Transverse colon (tissue), 4 donors: ENCODE results near the gene ERGIC1.

Source experiments
- POLR2A ChIP-seq: fragments of 450-650 bp; IDR thresholded peaks from one replicate; pipeline ENCODE4 v1.6.1; 2016; ENCODE audit warnings: antibody characterized with exemption, mild to moderate bottlenecking, moderate library complexity
- POLR2AphosphoS5 ChIP-seq, 3 donors: sonication (generic); formaldehyde crosslinking; IDR thresholded peaks; one replicate each; pipeline ENCODE4 v1.6.1; 2016; ENCODE audit warnings: antibody characterized with exemption in 3 of 3
- TF ChIP-seq, protein P1 (sequence below), 5 experiments: fragments of 200-600 bp in 3 of 5; fragments of 450-650 bp in 2 of 5; sonication (generic) in 3 of 5; IDR thresholded peaks; 1 replicate in 2 of 5; 2 replicates in 3 of 5; pipeline ENCODE4 v1.5.1; 2016 to 2017; ENCODE audit warnings: antibody characterized with exemption in 5 of 5, inconsistent platforms in 3 of 5, mild to moderate bottlenecking in 2 of 5, moderate library complexity in 1 of 5

GRCh38 chr5:172785429-172786088 is 48.5 kb upstream of the ERGIC1 start:
- TF ChIP-seq, protein P1, sequence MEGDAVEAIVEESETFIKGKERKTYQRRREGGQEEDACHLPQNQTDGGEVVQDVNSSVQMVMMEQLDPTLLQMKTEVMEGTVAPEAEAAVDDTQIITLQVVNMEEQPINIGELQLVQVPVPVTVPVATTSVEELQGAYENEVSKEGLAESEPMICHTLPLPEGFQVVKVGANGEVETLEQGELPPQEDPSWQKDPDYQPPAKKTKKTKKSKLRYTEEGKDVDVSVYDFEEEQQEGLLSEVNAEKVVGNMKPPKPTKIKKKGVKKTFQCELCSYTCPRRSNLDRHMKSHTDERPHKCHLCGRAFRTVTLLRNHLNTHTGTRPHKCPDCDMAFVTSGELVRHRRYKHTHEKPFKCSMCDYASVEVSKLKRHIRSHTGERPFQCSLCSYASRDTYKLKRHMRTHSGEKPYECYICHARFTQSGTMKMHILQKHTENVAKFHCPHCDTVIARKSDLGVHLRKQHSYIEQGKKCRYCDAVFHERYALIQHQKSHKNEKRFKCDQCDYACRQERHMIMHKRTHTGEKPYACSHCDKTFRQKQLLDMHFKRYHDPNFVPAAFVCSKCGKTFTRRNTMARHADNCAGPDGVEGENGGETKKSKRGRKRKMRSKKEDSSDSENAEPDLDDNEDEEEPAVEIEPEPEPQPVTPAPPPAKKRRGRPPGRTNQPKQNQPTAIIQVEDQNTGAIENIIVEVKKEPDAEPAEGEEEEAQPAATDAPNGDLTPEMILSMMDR (IDR thresholded peaks at IDR 0.05): no peak
- TF ChIP-seq POLR2A (no peak), POLR2AphosphoS5 (IDR thresholded peaks at IDR 0.05) (no peak)
